Measurements from ENCODE around the gene PTPRE.

Gene PTPRE

DNA sequence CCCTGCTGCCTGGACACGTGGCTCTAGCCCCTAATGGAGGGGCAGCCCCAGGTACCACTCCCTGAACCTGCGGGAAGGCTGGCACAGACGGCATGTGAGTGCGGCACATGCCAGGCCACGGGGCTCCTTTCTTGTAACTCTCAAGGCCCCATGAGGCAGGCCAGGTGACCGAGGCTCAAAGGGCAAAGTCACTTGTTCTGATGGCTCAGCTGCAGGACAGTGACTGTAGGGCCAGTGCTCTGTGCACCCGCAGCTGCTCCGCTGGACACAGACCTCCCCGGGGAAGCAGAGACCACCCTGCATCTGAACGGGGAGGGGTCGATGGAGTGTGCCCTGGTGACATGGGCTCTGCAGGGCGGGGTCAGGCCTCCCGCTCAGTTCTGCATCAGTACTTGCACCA is 55.3 kb downstream of the PTPRE start:
- no peak for DNase-seq

GRCh38 chr10:127963136-127963535 is 56.2 kb downstream of the PTPRE start:
- DNase-seq: no peak

GRCh38 chr10:127964621-127965020 is 57.7 kb downstream of the PTPRE start:
- DNase-seq: no peak

GRCh38 chr10:127966875-127967274 is 60.0 kb downstream of the PTPRE start:
- no peak for DNase-seq

- DNase-seq: no peak
These were observed 61.1 kb downstream of the PTPRE start for GRCh38 chr10:127968027-127968441.

DNA sequence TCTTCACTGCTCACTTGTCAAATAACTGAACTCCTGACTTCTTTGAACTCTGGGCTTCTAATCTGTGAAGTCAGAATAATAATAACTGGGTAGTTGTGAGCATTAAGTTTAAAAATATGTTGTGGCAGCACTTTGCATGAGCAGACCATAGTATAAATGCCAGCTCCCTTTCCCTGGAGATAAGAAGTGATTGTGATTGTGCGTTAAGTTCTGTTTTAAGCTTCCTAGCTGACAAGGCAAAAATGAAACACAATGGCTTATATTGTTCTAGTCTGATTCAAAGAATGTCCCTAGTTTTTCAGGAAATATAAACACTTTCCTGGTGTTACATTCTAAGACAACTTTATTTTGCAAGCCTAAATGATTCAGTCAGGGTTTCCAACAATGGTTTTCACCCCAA is 61.8 kb downstream of the PTPRE start:
- no peak for DNase-seq

- DNase-seq: no peak
These were observed 64.4 kb downstream of the PTPRE start for GRCh38 chr10:127971101-127971946.

- DNase-seq: no peak
These were observed 65.2 kb downstream of the PTPRE start for GRCh38 chr10:127971963-127972615.

DNA sequence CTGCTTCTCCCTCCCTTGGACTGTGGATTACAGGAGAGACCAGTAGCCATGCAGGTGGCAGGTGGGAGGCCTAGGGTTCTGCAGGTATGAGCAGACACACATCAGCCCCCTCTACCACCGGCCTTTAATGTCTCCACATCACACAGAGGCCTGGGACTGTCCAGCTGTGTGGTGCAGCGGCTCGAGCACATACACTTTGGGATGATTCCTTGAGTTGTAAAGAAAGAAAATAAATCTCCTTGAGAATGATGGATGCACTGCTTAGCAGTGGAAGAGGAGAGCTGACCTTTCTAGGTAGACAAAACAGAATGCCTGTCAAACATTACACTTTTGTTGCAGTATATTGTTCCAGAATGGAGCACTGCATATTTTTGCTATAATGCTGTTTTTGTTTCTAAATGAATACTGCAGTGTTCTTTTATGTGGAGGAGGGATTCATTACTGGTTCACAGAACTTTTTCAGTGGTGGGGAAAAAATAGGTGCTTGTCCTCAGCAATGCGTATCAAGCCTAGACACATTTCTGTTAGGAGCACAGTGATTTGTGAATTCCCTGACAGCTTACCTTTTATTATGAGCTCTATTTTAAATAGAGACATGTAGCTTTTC is 66.0 kb downstream of the PTPRE start:
- no peak for DNase-seq

- no peak for DNase-seq
These were observed 66.9 kb downstream of the PTPRE start for GRCh38 chr10:127973791-127974311.

DNA sequence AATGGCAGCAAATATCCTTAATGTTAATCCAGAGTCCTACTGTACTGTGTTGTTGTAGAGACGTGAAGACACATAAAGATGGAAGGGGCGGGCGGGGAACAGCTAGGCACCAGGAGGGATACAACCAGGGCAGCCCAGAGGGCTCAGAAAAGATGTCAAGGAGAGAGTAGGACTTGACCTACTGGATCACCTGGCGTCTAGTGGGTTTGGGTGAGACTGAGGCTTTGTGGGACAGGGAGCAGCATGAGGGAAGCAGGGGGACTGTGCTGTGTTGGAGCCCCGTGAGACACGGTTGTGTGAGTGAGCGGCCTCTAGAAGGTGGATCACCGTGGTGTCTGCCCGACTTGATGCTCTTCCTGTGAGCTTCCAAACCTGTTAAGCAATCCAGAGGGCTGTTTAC is 68.0 kb downstream of the PTPRE start:
- no peak for DNase-seq

- no peak for DNase-seq
These were observed 69.4 kb downstream of the PTPRE start for GRCh38 chr10:127976286-127976685.

DNA sequence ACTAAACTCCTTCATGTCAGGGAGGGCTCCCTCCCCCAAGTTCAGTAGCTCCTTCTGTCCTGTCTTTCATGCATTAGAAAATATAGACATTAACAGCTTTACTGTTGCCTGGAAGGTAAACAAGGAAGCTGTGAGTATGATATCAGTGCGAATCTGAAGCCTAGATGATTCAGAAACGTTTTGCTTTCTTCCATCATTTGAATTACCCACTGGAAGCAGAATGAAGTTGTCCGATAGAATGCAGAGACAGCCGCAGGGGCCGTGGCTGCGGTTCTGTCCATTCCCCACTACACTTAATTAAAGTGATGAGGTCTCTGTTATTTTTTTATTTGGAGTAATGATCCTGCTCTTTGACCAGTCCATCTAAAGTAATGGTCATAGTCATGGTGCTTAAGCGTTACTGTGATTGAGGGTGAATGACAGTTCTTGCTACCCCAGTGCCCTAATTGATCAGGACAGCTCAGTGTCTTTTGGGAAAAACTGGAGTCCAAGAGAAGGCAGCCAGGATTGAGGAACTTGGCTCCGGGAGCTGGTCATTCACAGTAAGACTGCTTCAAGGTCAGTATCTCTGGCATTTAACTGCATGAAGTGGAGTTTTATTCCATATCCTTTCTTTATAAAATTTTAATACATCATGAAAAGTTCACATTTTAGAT is 69.9 kb downstream of the PTPRE start:
- DNase-seq: no peak

DNA sequence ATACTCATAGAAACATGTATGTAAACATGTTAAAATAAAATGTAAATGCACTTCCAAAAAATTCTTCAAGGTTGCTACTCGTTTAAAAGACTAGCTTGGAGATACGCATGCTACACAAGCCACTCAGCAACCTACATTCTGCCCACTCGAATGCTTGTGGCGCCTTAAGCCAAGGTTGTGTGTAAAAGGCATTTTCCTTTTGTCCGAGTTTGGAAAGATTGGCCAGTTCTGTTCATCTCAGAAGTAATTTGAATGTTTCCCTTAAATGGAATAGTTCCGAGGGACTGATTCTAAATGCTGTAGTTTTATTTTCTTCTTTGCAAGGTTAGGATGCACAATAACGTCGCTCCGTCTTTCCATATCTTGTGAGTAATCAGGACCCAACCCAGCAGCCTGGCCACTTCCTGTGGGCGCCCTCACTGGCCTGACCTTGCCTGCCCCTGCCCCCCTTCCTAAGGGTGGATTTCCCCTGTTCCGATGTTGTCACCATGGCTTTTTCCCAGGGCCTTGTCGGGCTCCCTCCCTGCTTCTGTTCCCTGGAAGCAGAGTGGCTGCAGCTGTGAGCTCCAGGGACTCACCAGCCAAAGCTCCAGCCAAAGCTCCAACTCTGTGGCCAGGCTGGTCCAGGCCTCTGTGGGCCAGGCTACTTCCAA is 70.6 kb downstream of the PTPRE start:
- DNase-seq: no peak

DNA sequence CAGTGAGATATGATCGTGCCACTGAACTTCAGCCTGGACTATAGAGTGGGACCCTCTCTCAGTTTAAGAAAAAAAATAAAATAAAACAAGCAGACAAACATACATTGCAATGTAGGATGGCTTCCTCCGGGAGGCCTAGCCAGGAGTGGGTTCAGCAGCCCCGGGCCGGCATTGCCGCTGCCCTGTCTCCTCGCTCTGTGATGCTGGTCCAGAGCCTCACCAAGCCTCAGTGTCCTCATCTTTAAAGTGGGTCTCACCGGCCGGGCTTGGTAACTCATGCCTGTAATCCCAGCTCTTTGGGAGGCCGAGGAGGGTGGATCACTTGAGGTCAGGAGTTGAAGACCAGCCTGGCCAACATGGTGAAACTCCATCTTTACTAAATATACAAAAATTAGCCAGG is 71.6 kb downstream of the PTPRE start:
- DNase-seq: no peak

- DNase-seq: no peak
These were observed 72.1 kb downstream of the PTPRE start for GRCh38 chr10:127979045-127979444.

DNA sequence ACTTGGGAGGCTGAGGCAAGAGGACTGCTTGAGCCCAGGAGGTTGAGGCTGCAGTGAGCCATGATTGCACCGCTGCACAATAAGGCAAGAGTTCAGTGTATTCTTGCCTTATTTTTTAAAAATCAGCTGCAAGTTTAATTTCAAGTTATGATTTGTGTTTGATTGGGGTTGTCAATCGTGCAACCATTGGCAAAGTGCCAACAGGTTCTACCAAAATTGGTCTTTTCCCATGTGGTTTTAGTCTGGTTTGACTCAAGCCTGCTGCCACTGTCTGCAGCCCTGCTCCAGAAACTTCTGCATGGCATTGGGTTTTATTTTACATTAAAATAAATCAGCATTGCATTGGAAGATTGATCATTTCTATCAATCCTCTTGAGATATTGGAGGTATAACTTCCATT is 72.7 kb downstream of the PTPRE start:
- no peak for DNase-seq

- no peak for DNase-seq
These were observed 74.0 kb downstream of the PTPRE start for GRCh38 chr10:127980898-127981297.

DNA sequence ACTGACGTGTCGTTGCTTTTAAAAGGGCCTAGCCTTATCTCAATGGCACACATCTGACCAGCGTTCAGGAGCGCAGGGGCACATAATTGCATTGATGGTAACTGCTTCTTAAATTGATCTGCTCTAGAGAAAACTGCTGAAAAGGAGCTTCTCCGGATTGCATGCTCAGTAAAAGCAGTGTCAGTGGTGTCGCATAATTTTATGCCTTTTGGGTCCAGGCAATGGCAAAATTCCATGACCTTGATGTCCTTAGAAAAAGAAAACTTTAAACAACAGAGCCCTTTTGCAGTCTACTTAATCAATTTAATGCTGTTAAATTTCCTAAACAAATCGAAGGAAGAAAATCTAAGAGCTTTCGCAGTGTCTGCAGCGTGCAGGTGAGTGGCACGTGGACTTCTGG is 75.7 kb downstream of the PTPRE start:
- no peak for DNase-seq

- DNase-seq: no peak
These were observed 76.6 kb downstream of the PTPRE start for GRCh38 chr10:127983344-127984100.

DNA sequence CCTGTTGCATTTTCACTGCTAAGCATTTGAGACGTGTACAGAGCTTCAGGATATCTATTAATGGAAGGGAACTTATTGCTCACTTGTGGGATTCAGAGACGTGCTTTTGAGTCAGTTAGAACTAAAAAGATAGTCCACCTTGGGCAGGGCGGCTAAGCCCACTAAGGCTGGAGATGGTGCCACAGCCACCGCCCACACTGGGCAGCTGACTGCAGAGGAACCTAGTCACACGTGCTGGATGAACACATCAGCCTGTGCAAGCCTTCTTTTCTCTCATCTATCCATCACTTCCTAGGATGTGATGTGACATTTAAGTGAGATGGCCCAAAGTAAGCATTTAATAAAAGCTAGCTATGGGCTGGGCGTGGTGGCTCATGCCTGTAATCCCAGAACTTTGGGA is 78.0 kb downstream of the PTPRE start:
- no peak for DNase-seq

All from CD4-positive, alpha-beta T cell treated with Interleukin-4 for 4 hours (primary cell).